Measurements from ENCODE around the gene GCAT.

The GCAT gene

GRCh38 chr22:37803195-37803638, 4.5 kb upstream of the GCAT start:
- DNase-seq (ENCODE audit: low read depth) = no peak
- in situ Hi-C loops (cut with HindIII; ENCODE audit: low sequenced_read_pairs) = no loop called here
- H3K4me3 ChIP-seq (ENCODE audit: low read depth, low read length) = no peak overlapping the region
- TF ChIP-seq, protein P1, sequence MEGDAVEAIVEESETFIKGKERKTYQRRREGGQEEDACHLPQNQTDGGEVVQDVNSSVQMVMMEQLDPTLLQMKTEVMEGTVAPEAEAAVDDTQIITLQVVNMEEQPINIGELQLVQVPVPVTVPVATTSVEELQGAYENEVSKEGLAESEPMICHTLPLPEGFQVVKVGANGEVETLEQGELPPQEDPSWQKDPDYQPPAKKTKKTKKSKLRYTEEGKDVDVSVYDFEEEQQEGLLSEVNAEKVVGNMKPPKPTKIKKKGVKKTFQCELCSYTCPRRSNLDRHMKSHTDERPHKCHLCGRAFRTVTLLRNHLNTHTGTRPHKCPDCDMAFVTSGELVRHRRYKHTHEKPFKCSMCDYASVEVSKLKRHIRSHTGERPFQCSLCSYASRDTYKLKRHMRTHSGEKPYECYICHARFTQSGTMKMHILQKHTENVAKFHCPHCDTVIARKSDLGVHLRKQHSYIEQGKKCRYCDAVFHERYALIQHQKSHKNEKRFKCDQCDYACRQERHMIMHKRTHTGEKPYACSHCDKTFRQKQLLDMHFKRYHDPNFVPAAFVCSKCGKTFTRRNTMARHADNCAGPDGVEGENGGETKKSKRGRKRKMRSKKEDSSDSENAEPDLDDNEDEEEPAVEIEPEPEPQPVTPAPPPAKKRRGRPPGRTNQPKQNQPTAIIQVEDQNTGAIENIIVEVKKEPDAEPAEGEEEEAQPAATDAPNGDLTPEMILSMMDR (IDR thresholded peaks at IDR 0.05; ENCODE audit: low read depth, low read length, missing control alignments) = no peak

GRCh38 chr22:37803639-37804351, 3.9 kb upstream of the GCAT start:
- no peak for DNase-seq (ENCODE audit: low read depth)
- in situ Hi-C loops (cut with HindIII; ENCODE audit: low sequenced_read_pairs) = no loop called here
- H3K4me3 ChIP-seq (ENCODE audit: low read depth, low read length) = no peak overlapping the region
- TF ChIP-seq, protein P1 (IDR thresholded peaks at IDR 0.05; ENCODE audit: low read depth, low read length, missing control alignments) = no peak

- in situ Hi-C loops (cut with HindIII; ENCODE audit: low sequenced_read_pairs) = no loop called here
- peak overlapping the region; percentile 24 for H3K4me3 ChIP-seq (ENCODE audit: low read depth, low read length)
- no peak for DNase-seq (ENCODE audit: low read depth)
- TF ChIP-seq, protein P1 (IDR thresholded peaks at IDR 0.05; ENCODE audit: low read depth, low read length, missing control alignments) = no peak
Measured at GRCh38 chr22:37804352-37804880, 3.3 kb upstream of the GCAT start.

- TF ChIP-seq, protein P1 (IDR thresholded peaks at IDR 0.05; ENCODE audit: low read depth, low read length, missing control alignments) = no peak
Measured at GRCh38 chr22:37804881-37805809, 2.6 kb upstream of the GCAT start.

GRCh38 chr22:37805810-37806277, 1.9 kb upstream of the GCAT start:
- peak overlapping the region; percentile 67 for H3K4me3 ChIP-seq (ENCODE audit: low read depth, low read length)
- DNase-seq (ENCODE audit: low read depth) = no peak
- TF ChIP-seq, protein P1 (IDR thresholded peaks at IDR 0.05; ENCODE audit: low read depth, low read length, missing control alignments) = no peak
- in situ Hi-C loops (cut with HindIII; ENCODE audit: low sequenced_read_pairs) = no loop called here

More at GRCh38 chr22:37804881-37805809, 2.6 kb upstream of the GCAT start:
- in situ Hi-C loops (cut with HindIII; ENCODE audit: low sequenced_read_pairs) = no loop called here
- DNase-seq (ENCODE audit: low read depth) = no peak
- H3K4me3 ChIP-seq (ENCODE audit: low read depth, low read length) = peak overlapping the region; percentile 67
